ENCODE data around the gene DLGAP4.
A peak's percentile ranks its signal among the peaks of the same experiment; 100 is the strongest.

Gene DLGAP4

DNA sequence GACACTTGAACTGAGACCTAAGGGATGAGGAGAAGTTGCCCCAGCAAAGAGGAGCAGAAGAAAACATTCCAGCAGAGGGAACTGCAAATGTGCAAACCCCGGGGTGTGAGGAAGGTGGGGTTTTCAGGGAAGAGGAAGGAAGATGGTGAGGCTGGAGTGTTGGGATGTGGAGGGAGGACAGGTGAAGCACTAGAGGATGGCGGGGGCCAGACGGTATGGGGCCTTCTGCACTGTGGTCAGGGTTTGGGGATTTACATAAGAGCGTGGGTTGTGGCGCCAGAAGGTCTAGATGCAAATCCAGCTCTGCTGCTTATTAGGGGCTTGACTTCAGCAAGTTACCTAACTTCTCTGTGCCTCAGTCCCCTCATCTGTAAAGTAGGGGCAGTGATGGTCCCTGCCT is 16.0 kb downstream of the DLGAP4 start:
- DNase-seq (ENCODE audit: low read depth in 2 of 2), result no peak

DNA sequence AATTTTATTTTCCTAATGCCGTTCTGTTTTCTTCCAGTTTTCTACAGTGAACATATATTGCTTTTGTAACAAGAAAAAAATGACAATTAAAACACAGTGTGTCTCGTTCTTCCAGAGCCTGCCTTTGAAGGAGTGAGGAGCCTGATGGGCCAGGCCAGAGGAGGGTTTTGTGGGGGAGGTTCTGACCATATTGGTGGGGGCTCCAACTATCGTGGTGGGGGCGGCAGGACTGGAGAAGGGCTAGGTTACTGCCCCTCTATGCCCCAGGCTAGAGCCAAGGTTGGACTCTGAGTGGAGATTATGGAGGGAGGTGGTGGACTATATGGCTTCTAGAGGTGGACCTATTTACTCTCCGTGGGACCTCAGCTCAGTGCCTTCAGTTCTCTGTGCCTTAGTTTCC is 24.0 kb downstream of the DLGAP4 start:
- DNase-seq (ENCODE audit: low read depth in 2 of 2), result no peak

DNA sequence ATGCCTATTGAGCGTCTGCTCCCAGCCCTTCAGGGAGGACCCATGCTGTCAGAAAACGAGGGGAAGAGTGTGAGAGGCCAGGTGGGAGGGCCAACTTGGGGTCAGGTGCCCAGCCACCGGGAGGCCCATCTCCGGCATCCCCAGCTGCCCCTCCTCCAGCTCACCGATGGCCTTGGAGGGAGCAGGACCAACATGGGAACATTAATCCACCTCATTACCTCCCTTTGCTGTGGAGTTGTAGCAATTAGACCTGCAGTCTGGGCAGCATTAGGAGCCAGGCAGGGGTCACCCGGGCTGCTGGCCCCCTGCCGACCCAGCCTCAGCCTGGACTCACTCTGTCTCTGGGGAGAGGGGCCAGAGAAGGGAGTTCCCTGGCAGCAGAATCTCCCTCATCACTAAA is 25.1 kb downstream of the DLGAP4 start:
- DNase-seq (ENCODE audit: low read depth in 2 of 2), result no peak

DNA sequence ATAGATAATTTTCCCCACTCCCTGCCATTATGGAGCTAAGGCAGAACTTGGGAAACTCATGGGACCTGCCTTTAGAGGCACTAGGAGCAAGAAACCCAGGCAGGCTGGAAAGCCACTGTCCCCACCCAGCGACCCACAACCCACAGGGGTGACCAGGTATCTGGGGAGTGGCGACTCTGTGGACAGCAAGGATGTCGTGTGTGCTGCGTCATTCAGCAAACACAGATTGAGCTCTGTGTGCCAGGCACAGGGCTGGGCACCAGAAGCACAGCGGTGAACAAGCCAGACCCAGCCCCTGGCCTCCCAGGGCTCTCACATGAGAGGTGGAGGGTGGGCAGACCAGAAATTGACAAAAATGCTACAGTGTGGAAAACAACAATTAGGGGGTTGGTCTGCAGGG is 27.7 kb downstream of the DLGAP4 start:
- DNase-seq (ENCODE audit: low read depth in 2 of 2), result no peak

DNA sequence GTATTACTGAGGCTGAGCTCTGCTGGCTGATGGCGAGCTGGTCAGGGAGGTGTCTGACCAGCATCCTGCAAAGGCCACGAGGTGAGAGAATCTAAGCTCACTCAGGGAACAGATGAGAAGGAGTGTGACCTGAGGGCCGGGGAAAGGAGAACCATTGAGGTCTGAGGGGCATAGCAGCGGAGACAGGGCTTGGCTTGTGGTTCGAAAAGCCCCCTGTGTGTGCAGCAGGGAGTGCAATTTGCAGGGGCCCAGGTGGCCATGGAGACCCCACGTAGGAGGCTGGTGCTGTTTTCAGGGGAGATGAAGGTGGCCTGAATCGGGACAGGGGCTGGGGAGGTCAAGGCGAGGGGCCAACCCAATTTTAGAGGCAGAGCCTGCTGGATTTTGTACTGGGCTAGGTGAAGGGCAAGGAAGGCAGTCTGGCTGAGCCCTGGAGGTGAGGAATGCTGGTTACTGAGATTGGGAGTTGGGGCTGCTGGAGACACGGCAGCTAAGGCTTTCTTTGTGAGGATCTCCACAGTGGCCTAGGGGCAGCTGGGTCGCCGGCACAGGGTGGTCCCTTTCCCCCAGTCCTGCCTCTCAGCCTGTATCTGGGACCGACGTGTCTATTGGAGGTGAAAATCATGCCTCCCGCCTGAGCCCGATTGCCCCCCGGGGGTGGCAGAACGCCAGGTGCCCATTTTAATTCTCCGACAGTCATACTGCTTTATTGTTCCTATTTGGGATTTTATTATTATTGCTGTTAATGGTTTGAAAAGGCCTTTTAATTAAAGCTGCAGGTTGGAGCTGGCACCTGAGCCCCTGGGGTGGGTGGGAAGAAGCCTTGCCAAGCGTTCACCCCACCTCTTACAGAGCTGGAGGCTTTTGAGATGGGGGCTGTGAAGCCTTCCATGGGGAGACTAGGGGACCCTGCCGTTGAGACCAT is 28.4 kb downstream of the DLGAP4 start:
- DNase-seq (ENCODE audit: low read depth in 2 of 2), result no peak

DNA sequence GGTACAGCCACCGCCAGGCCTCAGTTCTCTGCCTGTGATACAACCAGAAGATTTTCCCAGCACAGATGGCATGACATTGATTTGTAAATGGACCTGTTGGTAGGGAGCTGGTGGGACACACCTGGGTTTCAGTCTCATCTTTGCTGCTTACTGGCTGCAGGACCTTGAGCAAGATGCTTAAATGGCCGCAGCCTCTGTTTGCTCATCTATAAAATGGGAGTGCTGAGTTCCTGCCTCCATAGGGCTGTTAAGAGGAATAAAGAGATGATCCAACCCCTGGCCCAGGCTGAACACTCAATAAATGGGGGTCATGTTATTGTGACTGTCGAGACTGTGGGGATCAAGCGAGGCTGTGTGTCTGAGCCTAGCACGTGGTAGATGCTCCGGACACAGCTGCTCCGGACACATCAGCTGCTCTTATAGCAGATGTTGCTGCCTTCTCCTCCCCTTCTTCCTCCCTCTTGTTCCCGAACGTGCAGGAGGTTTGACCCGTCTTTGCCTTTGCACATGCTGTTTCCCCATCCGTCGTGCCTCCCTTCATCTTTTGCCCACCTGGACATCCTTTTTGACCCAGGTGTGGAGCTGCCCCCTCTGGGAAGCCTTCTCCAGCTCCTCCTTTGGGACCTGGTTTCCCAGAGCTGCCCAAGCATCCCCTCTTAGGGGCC is 29.2 kb downstream of the DLGAP4 start:
- no peak for DNase-seq (ENCODE audit: low read depth in 2 of 2)

DNA sequence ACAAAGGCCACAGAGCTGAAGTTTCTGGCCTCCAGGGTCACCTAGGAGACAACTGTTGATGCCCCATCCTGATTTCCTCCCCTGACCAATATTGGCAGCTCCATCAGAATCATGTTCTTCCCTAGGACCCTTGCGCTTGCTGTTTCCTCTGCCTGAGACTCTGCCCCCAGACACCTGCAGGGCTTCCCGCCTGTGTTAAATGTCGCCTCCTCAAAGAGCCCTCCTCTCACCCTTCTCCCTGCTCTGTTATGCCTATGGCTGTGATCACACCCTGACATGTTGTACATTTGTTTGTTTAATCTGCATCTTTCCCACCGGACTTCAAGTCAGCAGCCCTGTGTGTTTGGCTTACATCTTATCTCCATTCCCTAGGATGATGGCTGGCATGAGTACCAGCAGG is 30.1 kb downstream of the DLGAP4 start:
- no peak for DNase-seq (ENCODE audit: low read depth in 2 of 2)

DNA sequence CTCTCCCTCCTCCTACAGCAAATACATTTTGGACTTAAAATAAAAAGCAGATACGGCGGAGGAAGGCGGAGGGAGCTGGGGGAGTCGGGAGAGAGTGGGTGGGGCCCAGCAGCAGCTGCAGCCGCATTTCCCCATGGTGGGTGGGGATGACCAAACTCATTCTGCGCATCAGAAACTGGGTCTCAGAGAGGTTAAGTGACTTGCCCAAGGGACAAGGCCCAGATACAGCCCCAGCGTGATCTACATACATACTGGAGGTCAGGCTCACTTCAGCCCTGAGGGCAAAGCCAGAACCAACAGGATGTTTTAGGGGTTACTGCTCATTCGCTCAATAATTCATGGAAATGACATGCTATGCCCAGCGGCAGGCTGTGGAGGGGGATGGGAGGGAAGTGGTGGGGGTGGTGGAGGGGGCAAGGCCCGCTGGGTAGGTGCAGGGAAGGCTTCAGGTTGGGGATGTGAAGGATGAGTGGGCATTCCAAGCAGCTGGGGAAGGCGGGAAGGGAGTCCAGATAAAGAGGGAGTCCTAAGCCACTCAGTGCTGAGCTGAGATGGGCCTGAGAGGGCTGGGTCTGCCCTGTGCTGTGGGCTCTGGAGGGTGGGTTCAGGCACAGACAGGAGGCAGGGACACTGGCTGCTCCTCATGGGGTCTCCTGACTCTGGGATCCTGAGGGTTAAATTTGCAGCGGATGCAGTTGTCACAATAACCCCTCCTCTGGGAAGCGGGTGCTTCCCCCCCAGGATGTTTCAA is 31.0 kb downstream of the DLGAP4 start:
- no peak for DNase-seq (ENCODE audit: low read depth in 2 of 2)

DNA sequence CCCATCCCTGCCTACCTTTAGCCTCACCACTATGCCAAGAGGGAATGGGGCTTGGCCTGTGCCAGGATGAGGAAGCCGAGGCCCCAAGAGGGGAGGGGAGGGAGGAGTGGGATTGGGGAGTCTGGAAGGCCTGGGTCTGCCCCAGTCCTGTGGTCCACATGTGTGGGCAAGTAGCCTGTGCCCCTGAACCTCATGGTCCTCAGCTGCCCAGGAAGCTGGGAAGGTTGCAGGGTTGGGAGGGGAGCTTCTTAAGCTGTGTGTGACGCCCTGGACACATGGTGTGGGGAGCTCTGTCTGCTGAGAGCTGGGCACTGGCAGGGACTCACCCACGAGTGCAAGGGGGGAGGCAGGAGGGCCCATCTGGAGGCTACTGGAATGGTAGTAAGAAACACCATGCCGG is 31.7 kb downstream of the DLGAP4 start:
- DNase-seq (ENCODE audit: low read depth in 2 of 2), result no peak

DNA sequence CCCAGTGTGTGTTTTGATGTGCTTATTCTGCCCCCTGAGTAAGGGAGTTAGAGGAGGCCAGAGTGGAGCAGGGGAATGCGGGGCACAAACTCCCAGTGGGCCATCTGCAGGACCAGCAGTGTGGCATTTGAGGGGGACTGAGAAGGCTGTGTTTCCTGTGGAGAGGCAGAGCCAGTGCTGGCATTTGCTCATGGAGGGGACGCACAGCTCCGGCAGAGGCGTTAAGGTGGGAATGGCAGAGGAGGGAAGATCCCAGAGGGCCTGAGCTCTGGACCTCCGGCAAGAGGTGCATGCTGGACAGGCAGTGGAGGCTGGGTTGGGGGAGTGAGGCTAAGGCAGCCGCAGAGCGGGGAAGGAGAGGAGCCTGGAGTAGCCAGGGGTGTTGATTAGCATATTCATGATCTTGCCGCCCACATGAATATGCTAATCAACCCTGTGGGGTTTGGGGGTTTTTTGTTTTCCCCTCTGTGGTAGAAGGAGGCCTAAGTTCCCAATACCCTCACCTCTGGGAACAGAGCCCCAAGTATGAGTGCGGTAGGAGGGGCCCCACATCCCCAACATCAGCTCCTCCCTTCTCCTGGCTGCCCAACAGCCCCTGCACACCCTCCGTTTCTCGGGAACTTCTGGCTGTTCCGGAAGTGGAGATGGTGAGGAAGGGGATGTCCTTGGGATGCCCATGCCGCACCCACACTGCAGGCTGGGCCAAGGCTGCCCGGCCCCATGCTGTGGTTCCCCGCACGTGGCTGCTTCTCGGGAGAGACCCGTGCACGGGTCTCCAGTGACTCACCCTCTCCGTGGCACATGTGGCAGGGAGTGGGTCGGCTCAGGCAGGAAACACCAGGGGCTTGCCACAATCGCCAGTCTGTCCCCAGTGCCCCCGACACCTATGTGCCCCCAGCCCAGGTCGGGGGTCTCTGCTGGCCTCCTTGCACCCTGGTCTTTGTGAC is 33.8 kb downstream of the DLGAP4 start:
- no peak for DNase-seq (ENCODE audit: low read depth in 2 of 2)

DNA sequence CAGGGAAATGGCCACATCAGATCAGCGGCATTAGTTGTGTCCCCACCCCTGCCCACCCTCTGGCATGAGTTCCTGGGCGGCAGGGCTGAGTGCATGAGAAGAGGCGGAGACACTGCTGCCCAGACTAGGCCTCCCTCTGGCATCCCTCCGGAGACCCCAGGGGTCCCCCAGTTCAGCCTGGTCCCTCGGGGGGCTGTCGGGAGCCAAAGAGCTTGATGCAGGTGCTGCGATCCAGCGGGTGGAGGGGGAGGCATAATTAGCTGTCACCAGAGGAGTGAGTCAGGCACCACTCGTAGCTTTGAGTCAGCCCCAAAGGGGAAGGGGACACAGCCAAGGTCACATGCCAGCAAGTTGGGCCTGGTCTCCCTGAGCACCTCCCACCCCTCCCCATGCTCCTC is 34.5 kb downstream of the DLGAP4 start:
- DNase-seq (ENCODE audit: low read depth in 2 of 2), result no peak

DNA sequence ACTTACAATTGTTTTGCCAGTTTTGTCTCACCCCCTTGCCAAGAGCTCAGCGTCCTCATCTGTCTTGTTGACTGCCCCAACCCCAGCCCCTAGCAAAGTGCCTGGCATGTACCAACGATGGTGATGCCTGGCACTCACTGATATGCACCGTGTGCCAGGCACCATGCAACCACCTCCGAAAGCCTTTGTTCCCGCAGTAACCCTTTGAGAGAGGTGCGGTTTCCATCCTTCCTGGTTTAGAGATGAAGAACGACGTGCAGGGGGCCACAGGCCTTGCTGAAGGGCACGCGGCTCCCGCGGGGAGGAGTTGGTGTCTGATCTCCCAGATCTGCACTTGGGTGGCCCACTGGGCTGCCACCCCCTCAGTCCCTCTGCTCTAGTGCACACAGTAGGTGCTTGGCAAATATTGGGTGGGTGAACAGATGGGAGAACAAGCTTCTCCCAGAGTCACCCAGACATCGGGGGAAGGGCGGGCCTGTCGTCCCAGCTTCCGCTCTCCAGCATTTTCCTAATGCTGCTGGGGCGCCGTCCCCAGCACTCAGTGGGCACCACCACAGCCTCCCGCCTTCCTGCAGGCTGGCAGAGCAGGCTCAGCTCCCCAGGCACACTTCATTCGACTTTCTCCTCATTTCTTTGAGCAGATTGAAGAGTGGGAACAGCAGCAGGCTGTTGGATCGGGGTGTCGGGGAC is 35.3 kb downstream of the DLGAP4 start:
- no peak for DNase-seq (ENCODE audit: low read depth in 2 of 2)

DNA sequence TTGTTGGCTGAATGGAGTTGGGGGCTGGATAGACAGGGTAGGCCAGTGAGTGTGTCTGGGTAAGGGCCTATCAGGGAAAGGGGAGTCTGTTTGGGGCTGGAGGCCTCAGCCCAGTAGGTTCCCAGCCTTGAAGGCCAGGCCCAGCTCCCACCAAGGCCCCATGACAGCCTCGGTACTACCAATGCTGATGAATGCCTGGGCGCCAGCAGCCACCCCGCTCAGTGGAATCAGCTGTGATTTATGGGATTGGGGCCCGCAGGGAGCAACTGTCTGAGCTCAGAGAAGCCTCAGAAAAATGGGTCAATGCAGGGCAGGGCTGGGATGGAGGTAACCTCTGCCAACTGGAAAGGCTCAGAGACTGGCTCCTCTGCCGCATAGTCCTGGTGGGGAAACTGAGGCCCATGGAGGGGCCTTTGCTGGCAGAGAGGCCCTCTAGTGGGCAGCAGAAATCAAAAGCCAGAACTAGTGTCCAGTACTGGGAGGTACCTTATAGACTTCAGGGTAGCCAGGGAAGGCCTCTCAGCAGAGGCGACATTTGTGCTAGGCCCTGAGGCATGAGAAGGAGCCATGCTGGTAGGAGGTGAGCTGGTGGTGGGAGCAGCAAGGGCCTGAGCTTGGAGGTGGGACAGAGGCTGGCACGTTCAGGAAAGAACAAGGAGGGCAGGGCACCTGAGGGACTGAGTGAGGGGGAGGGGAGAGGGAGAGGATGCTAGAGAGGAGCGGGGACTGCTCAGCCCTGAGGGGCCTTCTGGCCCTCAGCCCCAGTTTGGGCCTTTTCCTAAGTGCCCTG is 36.4 kb downstream of the DLGAP4 start:
- DNase-seq (ENCODE audit: low read depth in 2 of 2), result no peak

DNA sequence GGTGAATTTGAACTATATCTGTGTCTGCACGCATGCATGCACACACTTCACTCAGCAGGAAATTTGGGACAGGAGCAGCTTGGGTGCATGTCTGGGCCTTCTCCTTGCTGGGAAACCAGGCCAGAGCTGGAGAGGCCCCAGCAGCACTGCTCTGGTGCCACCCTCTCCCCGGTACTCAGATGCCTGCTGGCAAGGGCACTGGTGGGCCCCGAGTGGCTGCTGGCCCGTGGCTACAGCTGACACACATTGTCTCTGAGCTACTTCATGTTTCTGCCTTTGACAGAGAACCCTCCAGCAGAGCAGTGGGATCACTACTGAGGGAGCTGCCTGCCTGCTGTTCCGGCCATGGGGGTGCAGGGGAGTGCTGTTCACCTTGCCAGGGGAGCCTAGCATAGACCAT is 37.5 kb downstream of the DLGAP4 start:
- no peak for DNase-seq (ENCODE audit: low read depth in 2 of 2)

DNA sequence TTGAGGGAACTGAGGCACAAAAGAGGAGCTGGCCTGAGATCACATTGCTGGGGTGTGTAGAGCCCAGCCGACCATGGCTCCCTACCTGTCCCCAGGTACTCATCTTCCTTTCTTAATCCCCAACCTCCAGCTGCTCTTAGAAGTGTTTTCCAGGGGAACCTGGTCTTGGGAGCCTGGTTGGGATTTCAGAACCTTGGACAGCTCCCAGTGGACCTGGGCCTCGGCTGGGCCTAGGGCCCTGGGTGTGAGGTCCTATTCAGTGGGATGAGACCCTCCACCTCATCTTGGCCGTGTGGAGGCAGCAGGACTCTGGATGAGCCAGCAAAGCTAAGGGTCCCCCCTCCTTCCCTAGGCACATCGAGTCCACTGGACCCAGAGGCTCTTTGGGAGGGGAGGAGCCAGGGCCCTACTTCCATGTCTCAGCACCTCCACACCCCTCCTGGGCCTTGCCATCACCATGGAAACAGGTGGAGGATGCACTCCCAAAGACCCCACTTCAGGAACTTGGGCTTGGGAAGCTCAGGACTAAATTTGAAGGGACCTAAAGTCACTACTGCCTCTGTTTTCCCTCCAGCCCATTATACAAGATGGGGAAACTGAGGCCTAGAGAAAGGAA is 38.5 kb downstream of the DLGAP4 start:
- peak; percentile 15 to 16 for DNase-seq (ENCODE audit: low read depth in 2 of 2)

DNA sequence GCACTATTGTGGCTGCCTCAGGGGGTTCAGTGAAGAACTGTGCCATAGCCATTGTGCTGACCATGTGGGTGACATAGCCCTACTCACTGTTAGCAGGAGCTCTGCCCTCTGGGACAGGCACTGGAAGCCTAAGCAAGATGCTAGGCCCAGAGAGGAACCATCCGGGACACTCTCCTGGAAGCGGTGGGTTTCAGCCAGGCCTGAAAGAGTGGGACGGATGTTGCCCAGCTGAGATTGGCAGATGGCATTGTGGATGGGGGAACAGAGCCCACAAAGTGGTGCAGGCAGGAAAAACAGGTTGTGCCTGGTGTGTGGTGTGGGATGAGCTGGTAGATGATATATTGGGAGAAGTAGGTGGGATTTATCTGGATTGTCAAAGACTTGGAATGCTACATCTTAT is 40.1 kb downstream of the DLGAP4 start:
- no peak for DNase-seq (ENCODE audit: low read depth in 2 of 2)

DNA sequence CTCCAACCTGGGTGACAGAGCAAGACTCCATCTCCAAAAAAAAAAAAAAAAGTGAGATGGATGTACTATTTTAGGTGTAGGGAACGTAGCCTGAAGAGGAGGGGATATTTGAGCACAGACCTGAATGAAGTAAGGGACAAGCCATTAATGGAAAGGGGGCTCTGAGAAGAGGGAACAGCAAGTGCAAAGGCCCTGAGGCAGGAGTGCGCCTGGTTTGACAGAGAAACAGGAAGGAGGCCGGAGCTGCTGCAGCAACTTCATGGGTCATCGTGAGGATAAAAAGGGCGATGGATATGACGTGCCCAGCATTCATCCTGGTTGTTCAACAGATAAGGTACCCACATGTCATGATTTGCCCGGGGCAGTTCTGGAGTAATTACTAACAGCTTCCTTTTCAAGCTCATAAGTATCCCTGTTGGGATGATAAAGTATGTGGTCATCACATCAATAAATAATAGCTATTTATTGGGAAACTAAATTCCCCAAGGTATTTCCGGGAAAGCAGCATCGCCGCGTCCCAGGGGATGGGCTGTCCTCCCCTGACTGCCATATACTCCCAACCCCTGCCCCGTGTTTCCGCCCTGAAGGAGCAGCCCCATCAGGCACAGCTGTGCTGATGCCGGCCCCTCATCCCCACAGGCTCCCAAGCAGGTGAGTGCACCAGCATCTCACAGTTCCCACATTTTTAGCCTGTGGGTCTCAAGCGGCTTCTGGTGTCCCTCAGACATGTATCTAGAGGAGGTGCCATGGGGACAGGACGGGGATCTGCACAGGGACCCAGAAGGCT is 43.4 kb downstream of the DLGAP4 start:
- DNase-seq (ENCODE audit: low read depth in 2 of 2), result no peak

DNA sequence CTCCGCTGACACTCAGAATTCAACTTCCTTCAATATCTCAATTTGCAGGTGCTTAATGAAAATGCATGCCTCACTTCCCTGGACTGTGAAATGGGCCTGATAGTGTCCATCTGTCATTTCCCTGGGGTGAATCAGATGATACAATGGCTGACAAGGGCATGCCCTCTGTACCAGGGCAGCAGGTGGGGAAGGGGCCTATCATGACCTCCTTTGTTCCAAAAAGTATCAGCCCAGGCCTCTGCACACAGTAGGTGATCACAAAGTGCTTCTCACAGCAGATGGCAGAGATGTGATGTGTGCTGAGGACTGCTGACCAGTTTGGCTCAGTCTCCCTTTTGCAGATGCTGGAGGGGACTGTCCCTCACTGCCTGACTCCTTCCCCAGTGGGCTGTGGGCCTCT is 44.3 kb downstream of the DLGAP4 start:
- DNase-seq (ENCODE audit: low read depth in 2 of 2), result no peak

DNA sequence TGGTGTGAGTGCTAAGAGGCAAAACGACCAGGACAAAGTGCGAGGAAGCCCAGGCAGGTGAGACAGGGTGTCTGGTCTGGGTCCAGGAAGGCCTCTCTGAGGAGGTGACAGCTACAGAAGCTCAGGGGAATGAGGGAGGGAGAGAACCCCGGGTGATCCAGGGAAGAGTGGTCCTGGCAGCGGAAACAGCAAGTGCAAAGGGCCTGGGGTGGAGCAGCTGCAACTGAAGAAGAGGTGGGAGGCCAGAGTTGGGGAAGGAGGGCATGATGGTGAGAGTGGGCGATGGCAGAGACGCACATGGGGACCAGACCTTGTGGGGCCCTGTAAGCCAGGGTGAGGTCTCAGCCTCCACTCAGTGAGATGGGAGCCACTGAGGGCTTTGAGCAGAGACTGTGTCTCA is 45.8 kb downstream of the DLGAP4 start:
- DNase-seq (ENCODE audit: low read depth in 2 of 2), result no peak
